T-helper 9 cell (primary cell): ENCODE results near the gene ZNF277.
"Not testable (repeated sequence)": the region's sequence is repeated elsewhere in the genome, so short reads cannot be mapped to it uniquely, and the experiment has no call there.

Experiments
- DNase-seq: peaks from one replicate; pipeline ENCODE4 v3.0.0-alpha.2; 2020

The ZNF277 gene

DNA sequence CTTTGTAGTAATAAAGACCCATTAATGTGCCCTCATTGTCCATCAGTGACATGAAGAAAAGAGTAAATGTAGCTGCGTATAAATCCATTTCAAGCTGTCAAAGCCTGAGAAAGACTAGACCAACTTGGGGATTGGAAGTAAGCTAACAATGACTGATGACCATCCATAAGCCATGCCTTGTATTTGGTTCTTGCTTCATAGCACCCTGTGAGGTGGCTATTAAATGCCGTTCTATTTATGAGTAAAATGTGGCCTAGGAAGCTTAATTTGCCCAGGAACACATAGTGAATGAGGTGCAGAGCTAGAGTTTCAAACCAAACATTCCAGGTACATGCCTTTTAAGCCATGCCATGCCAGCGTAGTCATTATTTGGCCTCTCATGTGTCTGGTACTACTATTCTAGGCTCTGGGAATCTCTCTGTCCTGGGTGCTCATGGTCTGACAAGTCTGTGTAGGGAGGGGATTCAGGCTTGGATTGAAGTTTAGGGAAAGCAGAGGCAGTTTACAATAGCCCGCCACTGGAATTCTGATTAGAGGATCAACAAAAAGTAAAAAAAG is 92.1 kb downstream of the ZNF277 start:
- DNase-seq: no peak

DNA sequence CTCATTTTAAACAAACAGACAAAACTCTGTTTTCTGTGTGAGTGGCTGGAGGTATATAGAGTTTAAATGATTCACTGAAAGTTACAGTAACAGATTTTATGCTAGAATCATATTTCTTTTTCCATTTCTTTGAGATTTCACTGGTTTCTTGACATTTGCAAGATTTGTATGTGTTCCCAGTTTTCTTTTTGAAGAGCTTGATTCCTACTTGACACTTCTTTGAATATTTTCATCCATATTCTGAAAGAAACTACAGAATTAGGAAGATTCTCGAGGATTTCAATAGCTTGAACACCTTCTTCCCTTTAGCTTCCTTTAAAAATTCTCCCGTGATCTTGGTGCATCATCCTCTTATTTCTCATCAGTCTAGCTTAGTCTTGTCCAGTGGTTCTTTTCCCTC is 93.6 kb downstream of the ZNF277 start:
- DNase-seq: no peak

DNA sequence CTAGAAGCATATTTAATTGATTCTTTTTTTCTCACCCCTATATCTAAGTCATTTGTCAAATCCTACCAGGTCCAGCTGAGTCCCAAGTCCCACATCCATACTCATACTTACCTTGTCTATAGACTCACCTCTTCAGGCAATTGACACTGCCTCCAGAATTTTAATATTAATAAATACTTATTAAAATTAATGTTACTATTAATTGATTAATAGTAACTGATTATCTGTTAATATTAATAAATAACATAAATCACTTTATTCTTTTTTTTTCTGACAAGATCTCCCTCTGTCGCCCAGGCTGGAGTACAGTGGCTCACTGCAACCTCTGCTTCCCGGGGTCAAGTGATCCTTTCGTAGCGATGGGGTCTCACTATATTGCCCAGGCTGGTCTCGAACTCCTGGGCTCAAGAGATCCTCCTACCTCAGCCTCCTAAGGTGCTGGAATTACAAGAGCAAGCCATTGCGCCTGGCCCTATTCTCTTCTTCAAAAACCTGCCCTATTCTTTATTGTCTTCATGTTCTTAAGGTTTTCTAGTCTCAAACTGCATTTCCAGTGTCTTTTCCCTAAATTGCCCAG is 94.4 kb downstream of the ZNF277 start:
- DNase-seq: no peak

DNA sequence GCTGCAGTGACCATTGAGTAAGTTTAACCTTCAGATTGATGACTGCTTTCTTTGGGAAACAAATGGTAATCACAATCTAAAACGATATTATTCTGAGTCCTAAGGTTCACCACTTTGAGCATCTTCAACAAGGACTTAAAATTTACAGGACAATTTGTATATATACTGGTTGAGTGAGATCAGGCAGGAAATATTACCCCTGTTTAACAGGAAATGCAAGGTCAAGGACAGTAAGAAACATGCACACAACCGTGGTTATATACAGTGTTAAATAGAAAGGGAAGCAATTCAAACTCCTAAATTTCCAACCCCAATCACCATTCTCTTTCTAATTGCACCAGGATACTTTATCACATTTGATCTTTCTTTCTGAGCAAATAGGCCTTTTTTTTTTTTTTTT is 96.1 kb downstream of the ZNF277 start:
- no peak for DNase-seq

DNA sequence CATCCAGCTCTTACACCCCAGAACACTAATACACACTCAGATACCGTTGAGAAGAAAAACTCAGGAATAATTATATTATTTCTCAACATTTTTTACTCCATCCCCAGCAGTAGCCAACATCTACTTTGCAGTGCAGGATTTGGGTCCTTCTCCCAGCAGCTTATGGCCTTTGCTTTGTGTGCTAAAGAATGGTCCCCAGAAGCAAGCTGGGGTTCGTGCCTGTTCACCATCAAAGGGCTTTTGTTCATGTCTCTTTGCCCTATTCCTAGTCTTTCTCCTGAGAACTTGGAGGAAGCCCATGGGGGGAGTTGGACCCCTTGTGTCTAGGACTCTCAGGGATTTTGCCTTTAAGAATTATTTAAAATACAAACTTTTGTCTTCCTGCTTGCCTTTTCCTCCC is 100.4 kb downstream of the ZNF277 start:
- no peak for DNase-seq

DNA sequence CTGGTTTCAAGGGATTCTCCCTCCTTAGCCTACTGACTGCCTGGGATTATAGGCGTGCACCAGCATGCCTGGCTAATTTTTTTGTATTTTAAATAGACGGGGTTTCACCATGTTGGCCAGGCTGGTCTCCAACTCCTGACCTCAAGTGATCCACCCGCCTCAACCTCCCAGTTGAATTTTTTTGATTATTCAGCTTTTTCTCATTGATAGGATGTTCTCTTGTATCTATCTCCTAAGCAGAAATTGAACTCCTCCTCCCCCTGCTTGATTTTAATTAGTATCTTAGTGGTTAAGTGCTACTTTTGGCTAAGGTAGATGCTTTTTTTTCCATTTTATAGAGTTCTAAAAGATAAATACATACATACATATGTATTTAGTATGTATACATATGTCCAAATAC is 101.0 kb downstream of the ZNF277 start:
- no peak for DNase-seq

DNA sequence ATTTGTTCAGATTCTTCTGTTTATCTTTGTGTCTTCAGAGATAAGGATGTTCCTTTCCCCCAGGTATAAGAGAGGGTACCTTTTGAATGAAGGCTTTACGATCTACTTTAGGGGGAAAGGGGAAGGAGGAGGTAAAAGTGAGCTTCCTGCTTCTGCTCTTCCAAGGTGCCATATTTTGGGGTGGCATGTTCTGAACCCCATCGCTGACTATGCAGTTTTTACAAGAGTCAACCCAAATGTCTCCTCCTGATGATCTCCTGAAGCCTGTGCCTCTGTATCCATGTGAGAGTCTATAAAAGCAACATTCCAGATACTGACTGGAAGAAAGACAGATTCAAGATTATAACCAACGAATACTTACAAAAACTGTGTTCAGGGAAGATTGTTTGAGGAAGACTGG is 102.5 kb downstream of the ZNF277 start:
- DNase-seq: no peak

DNA sequence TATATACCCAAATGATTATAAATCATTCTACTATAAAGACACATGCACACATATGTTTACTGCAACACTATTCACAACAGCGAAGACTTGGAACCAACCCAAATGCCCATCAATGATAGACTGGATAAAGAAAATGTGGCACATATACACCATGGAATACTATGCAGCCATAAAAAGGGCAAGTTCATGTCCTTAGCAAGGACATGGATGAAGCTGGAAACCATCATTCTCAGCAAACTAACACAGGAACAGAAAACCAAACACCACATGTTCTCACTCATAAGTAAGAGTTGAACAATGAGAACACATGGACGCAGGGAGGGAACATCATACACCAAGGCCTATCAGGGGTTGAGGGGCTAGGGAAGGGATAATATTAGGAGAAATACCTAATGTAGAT is 110.3 kb downstream of the ZNF277 start:
- not testable (repeated sequence) for DNase-seq

DNA sequence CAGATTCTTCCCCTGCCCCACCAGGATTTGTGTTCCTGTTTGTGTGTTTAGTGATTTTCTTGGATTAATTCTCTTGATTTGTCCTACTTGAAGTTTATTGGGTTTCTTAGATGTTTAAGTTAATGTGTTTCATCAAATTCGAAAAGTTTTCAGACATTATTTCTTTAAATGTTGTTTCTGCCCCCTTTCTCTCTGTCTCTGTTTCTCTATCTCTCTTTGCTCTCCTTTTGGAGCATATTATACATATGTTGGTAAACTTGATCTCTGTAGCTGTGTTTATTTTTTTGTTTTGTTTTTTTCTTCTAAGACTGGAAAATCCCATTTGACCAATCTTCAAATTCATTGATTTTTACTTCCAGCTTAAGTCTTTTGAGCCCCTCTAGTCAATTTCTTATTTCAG is 115.6 kb downstream of the ZNF277 start:
- no peak for DNase-seq

DNA sequence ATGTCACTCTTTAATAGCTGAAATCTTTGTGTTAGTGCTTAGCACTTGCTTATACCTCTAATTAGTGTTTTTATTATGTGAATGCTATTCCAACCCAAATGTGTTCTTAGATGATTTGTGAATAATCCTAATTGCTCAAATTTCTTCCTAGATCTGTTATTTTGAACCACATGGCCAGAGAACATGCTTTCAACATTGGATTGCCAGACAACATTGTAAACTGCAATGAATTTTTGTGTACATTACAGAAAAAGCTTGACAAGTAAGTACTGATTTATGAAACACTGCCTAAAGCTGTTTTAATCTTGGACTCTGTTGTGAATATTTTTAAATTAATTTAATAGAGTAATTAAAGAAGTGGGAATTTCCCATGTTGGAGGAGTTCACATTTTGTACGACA is 121.1 kb downstream of the ZNF277 start:
- no peak for DNase-seq

DNA sequence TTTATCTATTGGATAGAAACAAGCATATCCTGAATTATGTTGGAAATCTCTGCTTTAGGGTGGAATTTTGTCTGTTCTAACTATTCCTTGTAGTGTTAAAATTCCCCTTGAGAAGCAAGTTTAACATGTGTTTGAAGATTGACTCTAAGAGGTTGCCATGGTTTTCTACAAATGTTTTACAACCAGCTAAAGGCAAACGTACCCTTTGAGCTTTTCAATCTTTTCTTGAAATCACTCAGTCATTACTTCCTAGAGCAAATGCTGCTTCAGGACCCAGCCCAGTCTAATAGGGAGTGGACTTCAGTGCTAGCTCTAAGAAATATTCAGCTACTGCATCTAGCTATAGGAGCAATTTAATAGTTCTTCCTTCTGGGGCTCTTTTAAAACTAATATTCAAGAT is 125.0 kb downstream of the ZNF277 start:
- no peak for DNase-seq

DNA sequence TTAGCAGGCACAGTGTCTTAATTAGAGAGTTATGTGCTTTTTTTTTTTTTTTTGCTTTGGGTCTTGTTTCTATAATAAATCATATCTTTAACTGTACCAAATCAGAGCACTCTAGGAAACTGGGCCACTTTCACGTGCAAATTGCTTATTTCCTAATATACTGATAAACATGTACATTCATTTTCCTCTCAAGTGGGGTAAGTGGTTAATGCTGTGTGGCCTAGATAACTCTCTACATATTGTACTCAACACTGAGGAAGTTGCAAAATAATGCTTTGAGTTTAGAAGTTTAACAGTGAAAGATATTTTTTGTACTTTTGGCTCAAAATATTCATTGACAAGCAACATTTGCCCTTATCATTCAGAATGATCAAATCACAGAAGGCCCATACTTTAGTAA is 127.9 kb downstream of the ZNF277 start:
- no peak for DNase-seq

DNA sequence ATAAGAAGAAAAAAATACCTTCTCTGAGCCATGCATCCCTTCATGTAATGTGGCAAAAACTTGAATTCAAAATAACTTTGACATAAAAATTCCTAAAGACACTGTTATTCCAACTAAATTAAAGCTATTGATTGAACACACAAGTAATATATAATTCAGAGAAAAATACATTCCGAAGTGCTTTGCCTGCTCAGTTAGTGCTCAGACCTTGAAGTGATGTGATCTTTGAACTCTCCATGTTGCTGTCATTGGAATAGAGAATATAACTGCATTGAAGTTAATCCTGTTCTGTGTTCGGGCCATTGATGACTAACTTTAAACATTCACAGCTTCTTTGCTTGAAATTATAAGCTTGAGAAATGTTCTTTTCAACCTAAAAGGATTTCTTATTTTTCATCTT is 129.8 kb downstream of the ZNF277 start:
- DNase-seq: no peak

DNA sequence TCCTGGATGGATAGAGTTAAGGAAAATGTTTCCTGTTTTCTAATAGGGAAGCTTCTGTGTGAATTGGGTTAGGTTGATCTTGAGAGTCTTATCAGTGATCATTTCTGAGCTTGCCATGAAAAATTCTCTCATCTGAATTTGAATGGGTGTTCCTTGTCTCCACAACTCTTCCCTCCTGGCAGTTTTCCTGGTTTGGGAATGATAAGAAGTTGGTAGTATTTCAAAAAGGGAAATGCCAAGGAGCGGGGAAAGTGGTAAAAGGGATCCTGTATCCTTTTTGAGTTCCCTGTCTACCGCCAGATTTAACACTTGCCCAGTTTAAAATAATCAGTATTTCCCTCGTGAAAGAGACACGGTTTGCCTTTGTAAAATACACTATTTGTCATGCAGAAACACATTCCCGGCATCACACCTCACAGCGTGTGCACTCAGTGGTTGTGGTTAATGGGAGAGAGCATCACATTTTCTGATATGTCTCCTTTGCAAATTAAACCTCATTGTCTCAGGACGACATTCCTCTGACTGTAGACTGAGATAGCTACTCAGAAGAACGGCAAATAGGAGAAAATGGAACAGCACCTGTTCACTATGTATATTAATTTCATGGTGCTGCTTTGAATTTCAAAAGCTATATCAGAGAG is 130.6 kb downstream of the ZNF277 start:
- DNase-seq: no peak

DNA sequence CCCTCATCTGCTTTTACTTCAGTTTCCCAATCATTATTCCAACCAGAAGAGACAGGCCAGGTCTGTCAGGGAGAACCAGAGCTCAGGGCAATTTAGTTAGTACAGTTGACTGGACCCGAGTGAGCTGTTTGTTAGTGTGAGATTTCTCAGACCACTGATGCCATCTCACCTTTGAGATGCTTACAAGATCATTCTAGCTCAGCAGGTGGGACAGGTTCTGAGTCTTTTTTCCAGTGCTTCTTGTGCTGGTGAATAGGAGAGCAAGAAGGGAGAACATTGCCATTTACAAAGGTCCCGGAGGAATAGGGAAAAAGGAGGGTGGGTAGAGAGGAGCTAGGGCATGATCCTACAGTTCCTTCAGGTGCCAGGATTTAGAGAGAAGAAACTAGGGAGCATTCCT is 131.4 kb downstream of the ZNF277 start:
- DNase-seq: no peak

DNA sequence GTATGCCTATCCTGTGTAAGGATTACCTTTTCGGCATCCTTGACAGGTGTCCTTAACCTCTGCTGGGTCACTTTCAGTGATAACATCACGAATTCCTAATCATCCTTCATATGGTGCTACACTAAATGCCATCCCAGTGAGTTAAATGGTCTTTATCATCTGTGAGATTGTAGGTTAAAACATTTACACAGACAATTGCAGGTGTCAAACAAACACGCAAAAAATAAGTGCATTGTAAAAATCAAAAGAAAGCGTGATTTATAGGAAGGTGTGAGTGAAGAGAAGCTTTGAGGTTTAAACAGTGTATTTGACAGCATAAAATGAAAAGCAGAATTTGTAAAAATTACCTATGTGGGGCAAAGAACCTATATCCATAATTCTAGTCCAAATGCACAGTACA is 132.3 kb downstream of the ZNF277 start:
- DNase-seq: no peak

DNA sequence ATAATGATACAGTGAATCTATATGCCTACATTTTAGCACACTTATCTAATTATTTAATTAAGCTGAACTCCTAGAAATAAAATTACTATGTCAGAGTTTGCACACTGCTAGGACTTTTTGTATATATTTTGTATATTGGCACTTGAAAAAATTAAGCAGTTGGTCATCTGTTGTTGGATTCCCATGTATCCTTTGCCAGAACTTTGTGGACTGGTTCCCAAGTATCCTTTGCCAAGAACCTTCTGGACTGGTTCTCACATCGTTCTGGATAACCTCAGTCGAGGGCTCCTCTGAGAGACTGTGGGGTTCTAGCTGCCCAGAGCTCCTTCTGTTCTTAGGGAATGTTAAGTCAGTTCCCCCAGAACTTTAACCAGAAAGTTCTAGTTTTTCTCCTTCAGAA is 135.0 kb downstream of the ZNF277 start:
- no peak for DNase-seq

DNA sequence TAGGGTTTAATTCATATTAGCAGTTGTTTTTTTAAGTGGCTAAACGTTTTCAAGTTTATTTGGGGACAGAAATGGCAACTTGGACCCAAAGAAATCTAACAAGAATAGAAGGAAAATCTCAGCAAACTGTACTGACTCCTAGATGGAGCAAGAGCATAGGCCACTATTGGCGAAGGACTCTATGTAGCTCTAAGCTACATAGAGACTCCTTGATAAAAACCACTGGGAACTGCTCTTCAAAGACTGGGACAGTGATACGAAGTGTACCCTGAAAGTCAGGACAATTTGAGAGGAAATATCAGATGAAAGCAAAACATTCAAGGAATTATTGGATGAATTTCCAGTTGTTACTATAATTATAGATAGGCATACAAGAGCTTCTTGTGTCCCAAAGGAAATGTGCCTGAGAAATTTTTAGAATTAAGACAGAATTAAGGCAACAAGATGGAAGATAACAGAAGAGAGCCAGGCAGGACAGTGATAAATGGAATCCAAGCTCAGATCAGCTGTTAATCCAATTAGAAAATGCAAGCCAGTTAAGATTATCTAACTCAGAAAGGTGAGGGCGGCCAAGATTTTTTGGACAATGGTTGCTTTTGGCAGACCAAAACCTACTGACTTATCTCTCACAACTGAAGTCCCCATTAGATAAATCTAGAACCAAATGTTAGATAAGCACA is 140.0 kb downstream of the ZNF277 start:
- no peak for DNase-seq

DNA sequence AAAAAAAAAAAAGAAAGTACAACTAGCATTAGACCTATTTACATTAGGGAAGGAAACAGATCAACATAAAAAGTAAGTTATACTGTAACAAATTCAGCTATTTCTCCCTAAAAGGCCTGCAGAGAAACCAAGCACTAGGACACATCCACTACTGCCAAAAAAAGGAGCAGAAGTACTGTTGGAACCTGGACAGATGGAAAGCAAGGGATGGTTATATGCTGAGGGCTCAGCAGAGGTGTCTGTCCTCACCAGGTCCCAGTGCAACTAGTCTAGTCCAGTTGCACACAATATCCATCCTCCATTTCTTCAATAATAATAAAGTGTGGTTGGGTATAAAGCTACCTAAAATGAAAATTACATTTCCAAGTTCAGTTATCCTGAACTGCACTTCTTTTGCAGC is 140.6 kb downstream of the ZNF277 start:
- no peak for DNase-seq

DNA sequence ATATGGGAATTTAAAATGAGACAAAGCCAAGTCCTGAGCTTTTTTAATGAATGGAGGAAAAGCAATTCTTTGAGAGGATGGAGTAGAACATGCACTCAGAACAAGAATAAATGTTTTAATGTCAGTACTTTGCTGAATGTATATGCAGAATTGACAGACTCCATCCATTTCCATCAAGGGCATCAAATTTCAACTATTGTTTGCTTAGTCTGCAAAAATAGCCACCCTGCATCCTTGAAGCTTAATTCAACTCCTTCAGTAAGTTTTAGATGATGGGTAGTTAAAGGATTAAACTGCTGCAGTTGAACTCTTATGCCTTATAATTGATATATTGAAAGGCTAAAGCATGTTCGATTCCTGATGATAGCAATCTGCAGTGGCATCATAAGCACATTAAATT is 144.1 kb downstream of the ZNF277 start:
- no peak for DNase-seq

DNA sequence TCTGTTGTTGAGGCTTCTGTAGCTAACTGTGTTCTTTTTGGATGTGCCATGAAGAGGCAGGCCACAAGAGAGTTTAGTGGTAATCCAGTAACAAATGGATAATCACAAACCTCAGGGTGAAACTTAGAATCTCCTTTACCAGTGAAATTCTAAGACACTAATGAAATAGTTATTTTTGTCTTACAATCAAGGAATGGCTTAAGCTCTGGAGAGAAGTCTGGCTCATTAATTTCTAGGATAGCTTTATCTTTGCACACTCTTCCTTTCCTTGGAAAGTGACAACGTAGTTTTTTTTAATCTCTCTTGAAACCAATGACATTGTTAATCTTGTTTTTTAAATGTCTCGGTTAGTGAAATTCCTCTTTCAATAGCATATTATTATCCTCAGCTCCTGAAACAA is 150.1 kb downstream of the ZNF277 start:
- no peak for DNase-seq

DNA sequence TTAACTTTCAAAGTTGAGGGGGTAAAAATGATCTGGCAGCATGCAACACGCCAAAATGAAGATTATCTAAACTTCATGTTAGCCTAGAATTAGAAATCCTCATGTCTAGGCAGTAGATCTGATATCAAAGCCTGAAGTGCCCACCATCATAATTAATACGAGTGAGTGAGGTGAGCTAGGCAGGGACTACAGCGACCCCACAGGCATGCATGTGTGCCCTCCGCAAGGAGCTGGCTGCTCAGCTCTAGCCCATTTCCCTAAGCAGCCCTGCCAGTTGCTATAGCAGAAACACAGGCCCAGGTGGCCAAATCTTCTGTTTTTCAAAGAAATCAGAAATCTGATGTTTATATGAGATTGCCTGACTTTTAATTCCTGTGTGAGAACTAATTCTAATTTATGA is 150.6 kb downstream of the ZNF277 start:
- DNase-seq: no peak

DNA sequence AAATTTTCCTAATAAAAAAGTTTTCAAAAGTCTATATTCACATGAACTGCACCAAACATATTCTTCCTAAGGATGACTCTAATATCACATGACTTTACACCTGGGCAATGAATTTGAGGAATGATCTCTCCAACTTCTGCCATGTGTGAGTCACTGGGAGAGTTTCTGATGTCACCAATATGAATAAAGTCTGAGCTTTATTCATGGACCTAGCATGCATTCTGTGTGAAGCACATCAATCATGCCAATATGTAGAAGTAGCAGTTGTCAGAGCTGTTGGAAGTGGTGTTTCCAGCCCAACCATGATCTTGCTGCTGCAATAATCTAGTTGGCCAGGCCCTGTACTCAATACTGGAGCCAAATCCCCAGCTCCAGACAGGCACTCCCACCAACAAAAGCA is 152.0 kb downstream of the ZNF277 start:
- DNase-seq: no peak

DNA sequence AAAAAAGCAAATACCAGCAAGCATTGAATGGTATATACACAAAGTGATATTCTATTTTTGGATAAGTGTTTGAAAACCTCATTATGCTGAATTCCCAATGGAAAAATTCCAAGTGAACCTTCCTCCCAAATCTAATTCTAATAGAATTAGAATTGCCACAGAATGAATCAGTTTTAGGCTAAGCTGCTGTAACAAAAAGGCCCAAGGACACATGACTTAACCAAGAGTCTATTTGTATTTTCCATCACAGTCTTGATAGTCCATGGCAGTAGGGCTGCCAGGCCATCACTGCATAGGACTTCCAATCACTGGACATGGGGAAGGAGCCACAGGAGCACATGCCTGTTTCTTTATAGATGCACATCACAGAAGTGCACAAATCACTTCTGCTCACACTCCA is 152.6 kb downstream of the ZNF277 start:
- no peak for DNase-seq
